ENCODE data around the gene CKAP2L.
A peak's percentile ranks its signal among the peaks of the same experiment; 100 is the strongest.

Gene CKAP2L

GRCh38 chr2:112762276-112762675 lies 2.1 kb downstream of the CKAP2L start:
- DNase-seq (ENCODE audit: low spot score): no peak

GRCh38 chr2:112760149-112760548 lies 4.3 kb downstream of the CKAP2L start:
- no peak for DNase-seq (ENCODE audit: low spot score)

- no peak for DNase-seq (ENCODE audit: low spot score)
Measured at GRCh38 chr2:112758711-112759110, 5.7 kb downstream of the CKAP2L start.

GRCh38 chr2:112757265-112757664 lies 7.1 kb downstream of the CKAP2L start:
- no peak for DNase-seq (ENCODE audit: low spot score)

GRCh38 chr2:112756207-112756606 lies 8.2 kb downstream of the CKAP2L start:
- no peak for DNase-seq (ENCODE audit: low spot score)

GRCh38 chr2:112755444-112755843 lies 9.0 kb downstream of the CKAP2L start:
- no peak for DNase-seq (ENCODE audit: low spot score)

- no peak for DNase-seq (ENCODE audit: low spot score)
Measured at GRCh38 chr2:112754564-112754963, 9.8 kb downstream of the CKAP2L start.

GRCh38 chr2:112752667-112753066 lies 11.7 kb downstream of the CKAP2L start:
- no peak for DNase-seq (ENCODE audit: low spot score)

- DNase-seq (ENCODE audit: low spot score): no peak
Measured at GRCh38 chr2:112751451-112752197, 12.8 kb downstream of the CKAP2L start.

- DNase-seq (ENCODE audit: low spot score): peak; percentile 31
Measured at GRCh38 chr2:112750560-112750843, 13.9 kb downstream of the CKAP2L start.

- DNase-seq (ENCODE audit: low spot score): peak; percentile 78
Measured at GRCh38 chr2:112749755-112750559, 14.5 kb downstream of the CKAP2L start.

GRCh38 chr2:112740527-112740926 lies 23.9 kb downstream of the CKAP2L start:
- no peak for DNase-seq (ENCODE audit: low spot score)

GRCh38 chr2:112737542-112738232 lies 26.7 kb downstream of the CKAP2L start:
- DNase-seq (ENCODE audit: low spot score): no peak

GRCh38 chr2:112733871-112734270 lies 30.5 kb downstream of the CKAP2L start:
- no peak for DNase-seq (ENCODE audit: low spot score)

GRCh38 chr2:112733456-112733855 lies 31.0 kb downstream of the CKAP2L start:
- no peak for DNase-seq (ENCODE audit: low spot score)

GRCh38 chr2:112731479-112731878 lies 32.9 kb downstream of the CKAP2L start:
- no peak for DNase-seq (ENCODE audit: low spot score)

GRCh38 chr2:112730791-112731190 lies 33.6 kb downstream of the CKAP2L start:
- DNase-seq (ENCODE audit: low spot score): no peak

GRCh38 chr2:112730216-112730615 lies 34.2 kb downstream of the CKAP2L start:
- DNase-seq (ENCODE audit: low spot score): no peak

GRCh38 chr2:112728378-112729175 lies 35.8 kb downstream of the CKAP2L start:
- no peak for DNase-seq (ENCODE audit: low spot score)

GRCh38 chr2:112728029-112728362 lies 36.4 kb downstream of the CKAP2L start:
- DNase-seq (ENCODE audit: low spot score): no peak

GRCh38 chr2:112727276-112728028 lies 37.0 kb downstream of the CKAP2L start:
- no peak for DNase-seq (ENCODE audit: low spot score)

All from kidney tubule cell (primary cell).